Measurements from ENCODE around the gene MT1F. TPM values are rescaled to one million over a fixed set of nuclear protein-coding genes. Genes with fewer than 3 reads are reported as not detected.
A peak's percentile ranks its signal among the peaks of the same experiment; 100 is the strongest.

The MT1F gene
- total and polyA plus RNA-seq, 9 of the 15 experiments (the other 6 are each of a cell fraction or from before 2014, with no cell fraction given), result 0.18 to 0.68 (median 0.29) TPM; not detected in 5

DNA sequence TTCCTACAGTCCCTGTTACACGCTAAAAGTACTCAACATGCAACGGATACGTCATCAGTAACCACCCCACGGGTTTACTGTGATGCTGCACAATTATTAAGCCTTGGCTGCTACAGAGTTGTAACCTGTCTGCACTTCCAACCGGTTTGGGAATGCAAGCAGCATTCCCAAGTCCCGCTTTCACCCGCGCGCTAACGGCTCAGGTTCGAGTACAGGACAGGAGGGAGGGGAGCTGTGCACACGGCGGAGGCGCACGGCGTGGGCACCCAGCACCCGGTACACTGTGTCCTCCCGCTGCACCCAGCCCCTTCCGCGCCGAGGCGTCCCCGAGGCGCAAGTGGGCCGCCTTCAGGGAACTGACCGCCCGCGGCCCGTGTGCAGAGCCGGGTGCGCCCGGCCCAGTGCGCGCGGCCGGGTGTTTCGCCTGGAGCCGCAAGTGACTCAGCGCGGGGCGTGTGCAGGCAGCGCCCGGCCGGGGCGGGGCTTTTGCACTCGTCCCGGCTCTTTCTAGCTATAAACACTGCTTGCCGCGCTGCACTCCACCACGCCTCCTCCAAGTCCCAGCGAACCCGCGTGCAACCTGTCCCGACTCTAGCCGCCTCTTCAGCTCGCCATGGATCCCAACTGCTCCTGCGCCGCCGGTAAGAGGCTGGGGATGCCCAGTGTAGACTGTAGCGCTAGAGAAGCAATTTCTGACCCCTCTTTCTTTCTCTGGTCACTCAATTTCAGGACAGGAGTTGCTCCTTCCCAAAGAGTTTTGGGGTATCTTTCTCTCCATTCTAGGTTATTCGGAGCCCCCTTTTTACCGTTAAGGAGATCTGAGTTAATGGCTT, 49.5 kb upstream of the MT1F start, which contains the start of gene MT2A (continued):
- TF ChIP-seq, protein P1, sequence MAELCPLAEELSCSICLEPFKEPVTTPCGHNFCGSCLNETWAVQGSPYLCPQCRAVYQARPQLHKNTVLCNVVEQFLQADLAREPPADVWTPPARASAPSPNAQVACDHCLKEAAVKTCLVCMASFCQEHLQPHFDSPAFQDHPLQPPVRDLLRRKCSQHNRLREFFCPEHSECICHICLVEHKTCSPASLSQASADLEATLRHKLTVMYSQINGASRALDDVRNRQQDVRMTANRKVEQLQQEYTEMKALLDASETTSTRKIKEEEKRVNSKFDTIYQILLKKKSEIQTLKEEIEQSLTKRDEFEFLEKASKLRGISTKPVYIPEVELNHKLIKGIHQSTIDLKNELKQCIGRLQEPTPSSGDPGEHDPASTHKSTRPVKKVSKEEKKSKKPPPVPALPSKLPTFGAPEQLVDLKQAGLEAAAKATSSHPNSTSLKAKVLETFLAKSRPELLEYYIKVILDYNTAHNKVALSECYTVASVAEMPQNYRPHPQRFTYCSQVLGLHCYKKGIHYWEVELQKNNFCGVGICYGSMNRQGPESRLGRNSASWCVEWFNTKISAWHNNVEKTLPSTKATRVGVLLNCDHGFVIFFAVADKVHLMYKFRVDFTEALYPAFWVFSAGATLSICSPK (IDR thresholded peaks at IDR 0.05; ENCODE audit: borderline replicate concordance), result no peak
- peak; percentile 55 for TF ChIP-seq ZNF316 (IDR thresholded peaks at IDR 0.05)
- no peak for TF ChIP-seq SRSF7 (optimal IDR thresholded peaks at IDR 0.05; ENCODE audit: low read depth, low read length)
- no peak for TF ChIP-seq PPARD (CRISPR knock-in tag; IDR thresholded peaks at IDR 0.05)
- TF ChIP-seq ELF4 (CRISPR knock-in tag; IDR thresholded peaks at IDR 0.05), result no peak
- TF ChIP-seq BMI1 (IDR thresholded peaks at IDR 0.05; ENCODE audit: low read length), result no peak
- TF ChIP-seq ZNF384 (IDR thresholded peaks at IDR 0.05; ENCODE audit: low read depth, low read length), result no peak
- no peak for TF ChIP-seq GABPA (tag; conservative IDR thresholded peaks at IDR 0.05; ENCODE audit: low read depth)
- no peak for TF ChIP-seq LEF1 (IDR thresholded peaks at IDR 0.05)
- TF ChIP-seq TGIF2 (CRISPR knock-in tag; IDR thresholded peaks at IDR 0.05), result no peak
- peak; percentile 93 for TF ChIP-seq RBM25 (IDR thresholded peaks at IDR 0.05; ENCODE audit: low read depth, low read length, severe bottlenecking)
- TF ChIP-seq FOXJ2 (tag; IDR thresholded peaks at IDR 0.05), result no peak
- no peak for TF ChIP-seq HDAC6 (IDR thresholded peaks at IDR 0.05; ENCODE audit: low read depth, low read length)
- no peak for TF ChIP-seq GTF2E2 (tag; IDR thresholded peaks at IDR 0.05)
- no peak for TF ChIP-seq SMC3 (conservative IDR thresholded peaks at IDR 0.05; ENCODE audit: insufficient read depth, low read depth, low read length)
- TF ChIP-seq RUNX1 (IDR thresholded peaks at IDR 0.05; ENCODE audit: low read depth), result no peak
- no peak for TF ChIP-seq ELK3 (CRISPR knock-in tag; IDR thresholded peaks at IDR 0.05)
- TF ChIP-seq MEF2D (tag; conservative IDR thresholded peaks at IDR 0.05; ENCODE audit: low read depth), result 0 out of 2 replicates have a peak, but pooled peaks have one; percentile 23
- TF ChIP-seq ZNF707 (CRISPR knock-in tag; conservative IDR thresholded peaks at IDR 0.05), result no peak
- TF ChIP-seq POU5F1 (IDR thresholded peaks at IDR 0.05; ENCODE audit: borderline replicate concordance, low read depth, low read length, partially characterized antibody), result peak; percentile 49
- TF ChIP-seq U2AF1 (optimal IDR thresholded peaks at IDR 0.05; ENCODE audit: low read depth, low read length), result peak; percentile 72
- no peak for TF ChIP-seq NR3C1 (CRISPR knock-in tag; IDR thresholded peaks at IDR 0.05)
- no peak for TF ChIP-seq ETV5 (CRISPR knock-in tag; IDR thresholded peaks at IDR 0.05; ENCODE audit: low read depth)
